ENCODE results near the gene NDNF.

The NDNF gene

DNA sequence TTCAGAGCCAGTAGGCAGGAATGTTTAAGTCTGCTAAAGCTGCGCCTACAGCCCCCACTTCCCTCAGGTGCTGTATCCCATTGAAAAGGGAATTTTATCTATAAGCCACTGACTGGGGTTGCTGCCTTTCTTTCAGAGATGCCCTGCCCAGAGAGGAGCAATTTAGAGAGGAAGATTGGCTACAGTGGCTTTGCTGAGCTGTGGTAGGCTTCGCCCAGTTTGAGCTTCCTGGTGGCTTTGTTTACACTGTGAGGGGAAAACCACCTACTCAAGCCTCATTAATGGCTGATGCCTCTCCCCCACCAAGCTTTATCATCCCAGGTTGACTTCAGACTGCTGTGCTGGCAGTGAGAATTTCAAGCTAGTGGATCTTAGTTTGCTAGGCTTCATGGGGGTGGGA lies 82.1 kb downstream of the NDNF start:
- Histone ChIP-seq H3K4me3 (ENCODE audit: low read length, poor library complexity, severe bottlenecking) (no peak overlapping the region), H2AFZ (ENCODE audit: low read length) (no peak overlapping the region), H4K20me1 (ENCODE audit: insufficient read depth, low read length, poor library complexity, severe bottlenecking) (no peaks in the 10 kb centered on the region), H3K9me2 (replicated peaks; ENCODE audit: low read depth, low read length) (no peaks in the 10 kb centered on the region), H3K4me2 (ENCODE audit: low read depth, low read length, poor library complexity, severe bottlenecking) (no peak overlapping the region), H3K36me3 (ENCODE audit: insufficient read depth, low read length) (no peaks in the 10 kb centered on the region), H3K79me2 (ENCODE audit: insufficient read depth, low read length) (no peaks in the 10 kb centered on the region), H3F3A (ENCODE audit: low read depth) (no peaks in the 10 kb centered on the region), H3K9ac (ENCODE audit: low read depth, low read length, poor library complexity, severe bottlenecking) (no peak overlapping the region), H3K27me3 (ENCODE audit: insufficient read depth, low read length, poor library complexity, severe bottlenecking) (no peaks in the 10 kb centered on the region), H3K9me3 (ENCODE audit: insufficient read depth, low read depth, low read length) (no peaks in the 10 kb centered on the region), H3K4me1 (ENCODE audit: insufficient read depth, low read length, poor library complexity, severe bottlenecking) (no peaks in the 10 kb centered on the region)
- no peak for TF ChIP-seq EZH2phosphoT487 (IDR thresholded peaks at IDR 0.05; ENCODE audit: borderline replicate concordance)
- TF ChIP-seq, protein P1, sequence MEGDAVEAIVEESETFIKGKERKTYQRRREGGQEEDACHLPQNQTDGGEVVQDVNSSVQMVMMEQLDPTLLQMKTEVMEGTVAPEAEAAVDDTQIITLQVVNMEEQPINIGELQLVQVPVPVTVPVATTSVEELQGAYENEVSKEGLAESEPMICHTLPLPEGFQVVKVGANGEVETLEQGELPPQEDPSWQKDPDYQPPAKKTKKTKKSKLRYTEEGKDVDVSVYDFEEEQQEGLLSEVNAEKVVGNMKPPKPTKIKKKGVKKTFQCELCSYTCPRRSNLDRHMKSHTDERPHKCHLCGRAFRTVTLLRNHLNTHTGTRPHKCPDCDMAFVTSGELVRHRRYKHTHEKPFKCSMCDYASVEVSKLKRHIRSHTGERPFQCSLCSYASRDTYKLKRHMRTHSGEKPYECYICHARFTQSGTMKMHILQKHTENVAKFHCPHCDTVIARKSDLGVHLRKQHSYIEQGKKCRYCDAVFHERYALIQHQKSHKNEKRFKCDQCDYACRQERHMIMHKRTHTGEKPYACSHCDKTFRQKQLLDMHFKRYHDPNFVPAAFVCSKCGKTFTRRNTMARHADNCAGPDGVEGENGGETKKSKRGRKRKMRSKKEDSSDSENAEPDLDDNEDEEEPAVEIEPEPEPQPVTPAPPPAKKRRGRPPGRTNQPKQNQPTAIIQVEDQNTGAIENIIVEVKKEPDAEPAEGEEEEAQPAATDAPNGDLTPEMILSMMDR (conservative IDR thresholded peaks at IDR 0.05; ENCODE audit: low read length): no peak

All from Loucy (cell line).